Kidney (tissue), 14 donors: ENCODE measurements around the gene TMEM114. TPM values are rescaled to one million over a fixed set of nuclear protein-coding genes. Genes with fewer than 3 reads are reported as not detected.

Experiments used
- DNase-seq, 5 donors: peaks; one replicate each; pipeline ENCODE4 v3.0.0-alpha.2; 2013 to 2020
- FAIRE-seq: peaks from 2 replicates; lab custom pipeline; 2012; peaks lifted over from hg19 to GRCh38; lab: Jason Lieb, UNC
- H3K27ac ChIP-seq, 2 donors: one replicate each; pipeline ENCODE4 v1.7.0; 2013; ENCODE audit warnings: low read depth in 2 of 2, low read length in 2 of 2, inconsistent platforms in 1 of 2
- H3K27me3 ChIP-seq: one replicate; pipeline ENCODE4 v1.7.1; 2013; ENCODE audit warnings: low read length, inconsistent platforms; ENCODE audit not compliant: control insufficient read depth, insufficient read depth
- H3K36me3 ChIP-seq, 3 donors: one replicate each; pipeline versions ENCODE4 v1.7.0 to v1.7.1; 2013; ENCODE audit warnings: low read length in 3 of 3, control low read depth in 1 of 3, inconsistent platforms in 1 of 3; ENCODE audit not compliant: insufficient read depth in 3 of 3, control insufficient read depth in 2 of 3
- H3K4me1 ChIP-seq, 3 donors: one replicate each; pipeline versions ENCODE4 v1.7.0 to v1.7.1; 2013; ENCODE audit warnings: low read length in 3 of 3, inconsistent platforms in 1 of 3, low read depth in 1 of 3; ENCODE audit not compliant: control insufficient read depth in 2 of 3, insufficient read depth in 2 of 3
- H3K4me3 ChIP-seq, 3 donors: one replicate each; pipeline versions ENCODE4 v1.7.0 to v1.8.1; 2013; ENCODE audit warnings: low read length in 3 of 3, control low read depth in 1 of 3, inconsistent platforms in 1 of 3
- H3K9ac ChIP-seq, 3 donors: one replicate each; pipeline versions ENCODE4 v1.7.0 to v1.7.1; 2013; ENCODE audit warnings: low read length in 3 of 3, control low read depth in 1 of 3, inconsistent platforms in 1 of 3
- H3K9me3 ChIP-seq, 3 donors: one replicate each; pipeline versions ENCODE4 v1.7.0 to v1.7.1; 2013; ENCODE audit warnings: low read length in 3 of 3, control low read depth in 1 of 3, inconsistent platforms in 1 of 3; ENCODE audit not compliant: control insufficient read depth in 2 of 3, insufficient read depth in 1 of 3
- intact Hi-C: fragments of 100-400 bp; cut with DNase I; formaldehyde crosslinking; loops from one replicate; pipeline ENCODE4 v1.11.1; 2022
- polyA plus RNA-seq: library from polyadenylated mRNA; stranded (reverse); fragments of 350-450 nt; fragmentation: Illumina TruSeq; extraction: RNeasy Lipid Tissue Mini Kit (QIAGEN cat#74804); gene quantifications from one replicate; pipeline ENCODE4 v1.2.3, GENCODE V29; 2014; ENCODE audit warnings: low read depth, low replicate concordance; ENCODE audit not compliant: insufficient read depth
- total RNA-seq: library from RNA; stranded (reverse); fragmentation: NEBNext Ultra II Directional; extraction: Animal tissue kit (Norgen Biotek cat#: 25700); gene quantifications from one replicate; pipeline ENCODE4 v1.2.1, GENCODE V29; 2021
- TF ChIP-seq, protein P1 (sequence below): IDR thresholded peaks from 3 replicates; pipeline ENCODE4 v1.5.1; 2012; ENCODE audit warnings: mild to moderate bottlenecking, moderate library complexity, borderline replicate concordance; ENCODE audit not compliant: insufficient read depth; ENCODE audit errors: extremely low read depth
- donor health status: control.
- donor health status: control.
- donor health status: control.
- donor health status: control.
- donor health status: control.
- donor health status: DM: yes; HTN: yes; CAD: no.
- donor health status: Normal renal cell carcinoma (clear cell type).

The TMEM114 gene
- total and polyA plus RNA-seq, 2 donors from 2014 or later: not detected

DNA sequence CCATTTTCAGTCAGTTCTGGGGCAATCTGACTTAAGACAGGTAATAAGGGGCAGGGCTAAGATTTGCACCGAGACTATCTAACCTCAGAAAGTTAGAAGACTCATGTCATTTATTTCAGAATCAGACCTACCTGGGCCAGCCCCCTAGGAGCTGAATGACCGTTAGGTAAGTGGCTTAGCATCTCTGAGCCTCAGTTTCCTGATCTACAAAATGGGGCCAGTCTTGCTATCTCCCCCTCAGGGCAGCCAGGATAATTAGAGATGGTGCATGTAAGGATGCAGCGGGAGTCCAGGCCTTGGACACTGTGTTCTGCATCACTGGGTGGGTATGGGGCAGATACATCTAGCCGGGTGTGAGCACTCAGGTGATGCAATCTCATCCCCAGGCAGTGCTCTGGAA lies 20.8 kb upstream of the TMEM114 start:
- Histone ChIP-seq H3K27me3 (no peaks in the 10 kb centered on the region), H3K4me1 (no peaks in the 10 kb centered on the region), H3K9ac (no peak overlapping the region), H3K27ac (no peak overlapping the region), H3K36me3 (no peaks in the 10 kb centered on the region), H3K9me3 (no peaks in the 10 kb centered on the region), H3K4me3 (no peak overlapping the region)
- TF ChIP-seq, protein P1, sequence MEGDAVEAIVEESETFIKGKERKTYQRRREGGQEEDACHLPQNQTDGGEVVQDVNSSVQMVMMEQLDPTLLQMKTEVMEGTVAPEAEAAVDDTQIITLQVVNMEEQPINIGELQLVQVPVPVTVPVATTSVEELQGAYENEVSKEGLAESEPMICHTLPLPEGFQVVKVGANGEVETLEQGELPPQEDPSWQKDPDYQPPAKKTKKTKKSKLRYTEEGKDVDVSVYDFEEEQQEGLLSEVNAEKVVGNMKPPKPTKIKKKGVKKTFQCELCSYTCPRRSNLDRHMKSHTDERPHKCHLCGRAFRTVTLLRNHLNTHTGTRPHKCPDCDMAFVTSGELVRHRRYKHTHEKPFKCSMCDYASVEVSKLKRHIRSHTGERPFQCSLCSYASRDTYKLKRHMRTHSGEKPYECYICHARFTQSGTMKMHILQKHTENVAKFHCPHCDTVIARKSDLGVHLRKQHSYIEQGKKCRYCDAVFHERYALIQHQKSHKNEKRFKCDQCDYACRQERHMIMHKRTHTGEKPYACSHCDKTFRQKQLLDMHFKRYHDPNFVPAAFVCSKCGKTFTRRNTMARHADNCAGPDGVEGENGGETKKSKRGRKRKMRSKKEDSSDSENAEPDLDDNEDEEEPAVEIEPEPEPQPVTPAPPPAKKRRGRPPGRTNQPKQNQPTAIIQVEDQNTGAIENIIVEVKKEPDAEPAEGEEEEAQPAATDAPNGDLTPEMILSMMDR: no peak
- DNase-seq (no peak), FAIRE-seq (no peak)
- intact Hi-C loops: no loop called here

DNA sequence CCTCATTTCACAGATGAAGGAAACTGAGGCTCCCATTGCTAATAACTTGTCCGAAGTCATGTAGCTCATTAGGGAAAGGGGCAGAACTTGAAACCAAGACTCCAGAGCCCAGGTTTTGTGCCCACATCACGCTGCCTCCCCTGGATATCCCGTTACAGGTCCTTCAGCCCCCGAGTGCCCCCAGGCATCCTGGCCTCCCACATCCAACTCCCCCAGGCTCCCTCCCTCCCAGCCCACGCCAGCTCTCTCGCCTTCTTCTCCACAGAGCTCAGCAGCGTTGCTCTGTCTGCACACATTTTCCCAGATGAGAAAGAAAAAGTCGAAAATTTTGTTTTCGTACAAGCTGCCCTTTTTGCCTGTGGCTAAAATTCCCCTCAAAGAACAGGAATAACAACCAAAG lies 16.9 kb upstream of the TMEM114 start:
- intact Hi-C loops: no loop called here
- TF ChIP-seq, protein P1: no peak
- DNase-seq: peak in 2 of 5 donors; percentile 5 to 20

DNA sequence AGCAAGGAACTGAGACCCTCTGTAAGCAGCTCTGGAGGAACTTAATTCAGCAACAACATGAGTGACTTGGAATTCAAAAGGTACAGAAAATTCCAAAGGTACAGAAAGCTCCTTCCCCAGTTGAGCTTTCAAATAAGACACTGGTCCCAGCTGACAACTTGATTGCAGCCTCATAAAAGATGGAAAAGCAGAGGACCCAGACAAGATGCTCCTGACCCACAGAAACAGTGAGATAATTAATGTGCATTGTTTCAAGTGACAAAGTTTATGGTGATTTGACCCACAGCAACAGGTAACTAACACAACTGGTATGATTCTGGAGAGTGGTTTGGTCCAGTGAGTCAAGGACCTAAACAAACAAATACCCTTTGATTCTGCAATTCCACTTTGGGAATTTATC lies 15.2 kb upstream of the TMEM114 start:
- FAIRE-seq (no peak), DNase-seq (no peak)
- Histone ChIP-seq H3K27ac (no peak overlapping the region), H3K4me1 (no peaks in the 10 kb centered on the region), H3K36me3 (no peaks in the 10 kb centered on the region), H3K9me3 (no peaks in the 10 kb centered on the region), H3K4me3 (no peak overlapping the region), H3K9ac (no peak overlapping the region), H3K27me3 (no peaks in the 10 kb centered on the region)
- intact Hi-C loops: no loop called here
- TF ChIP-seq, protein P1: no peak

More for the DNA sequence above, 16.9 kb upstream of the TMEM114 start:
- Histone ChIP-seq H3K9ac (no peak overlapping the region), H3K36me3 (no peaks in the 10 kb centered on the region), H3K4me3 (no peak overlapping the region), H3K4me1 (no peaks in the 10 kb centered on the region), H3K27ac (no peak overlapping the region), H3K27me3 (no peaks in the 10 kb centered on the region), H3K9me3 (no peaks in the 10 kb centered on the region)
- no peak for FAIRE-seq
